Keratinocyte (primary cell): ENCODE data around the gene FAM156B. TPM values are rescaled to one million over a fixed set of nuclear protein-coding genes. Genes with fewer than 3 reads are reported as not detected.
A peak's percentile ranks its signal among the peaks of the same experiment; 100 is the strongest.
"Not testable (repeated sequence)": the region's sequence is repeated elsewhere in the genome, so short reads cannot be mapped to it uniquely, and the experiment has no call there.

Experiments used
- DNase-seq: peaks from one replicate; pipeline ENCODE4 v3.0.0-alpha.2; 2011; ENCODE audit warnings: low read depth, missing footprints, low spot score
- FAIRE-seq: peaks from 2 replicates; lab custom pipeline; 2011; peaks lifted over from hg19 to GRCh38; lab: Jason Lieb, UNC
- H2AFZ ChIP-seq: 2 replicates; pipeline ENCODE4 v1.6.0; 2012; ENCODE audit warnings: low read length, control low read depth, inconsistent platforms; ENCODE audit not compliant: control insufficient read depth
- H3K27ac ChIP-seq: 2 replicates; pipeline ENCODE4 v1.5.1; 2011; ENCODE audit warnings: low read length; ENCODE audit not compliant: control insufficient read depth, insufficient read depth
- H3K27me3 ChIP-seq: 3 replicates; pipeline ENCODE4 v1.6.0; 2011; ENCODE audit warnings: low read length; ENCODE audit not compliant: control insufficient read depth, insufficient read depth; ENCODE audit errors: extremely low read depth
- H3K36me3 ChIP-seq, 2 experiments: 2 replicates in 1 of 2; 3 replicates in 1 of 2; pipeline ENCODE4 v1.5.1; 2011; ENCODE audit warnings: low read length in 2 of 2, mild to moderate bottlenecking in 1 of 2; ENCODE audit not compliant: control insufficient read depth in 2 of 2, insufficient read depth in 2 of 2; ENCODE audit errors: extremely low read depth in 1 of 2
- H3K4me1 ChIP-seq: 3 replicates; pipeline ENCODE4 v1.5.1; 2011; ENCODE audit warnings: low read length; ENCODE audit not compliant: control insufficient read depth, insufficient read depth; ENCODE audit errors: extremely low read depth
- H3K4me2 ChIP-seq: 3 replicates; pipeline ENCODE4 v1.6.0; 2011; ENCODE audit warnings: low read depth, low read length; ENCODE audit not compliant: control insufficient read depth, insufficient read depth; ENCODE audit errors: extremely low read depth
- H3K4me3 ChIP-seq, 3 experiments: fragments of 200-600 bp in 1 of 3; sonication (generic) in 1 of 3; 2 replicates in 2 of 3; 3 replicates in 1 of 3; pipeline ENCODE4 v1.5.1; 2011 to 2016; ENCODE audit warnings: low read length in 3 of 3, mild to moderate bottlenecking in 3 of 3, control low read depth in 2 of 3, inconsistent platforms in 1 of 3, low read depth in 1 of 3, mixed read lengths in 1 of 3, mixed run types in 1 of 3, moderate library complexity in 1 of 3; ENCODE audit not compliant: control insufficient read depth in 2 of 3, insufficient read depth in 2 of 3; ENCODE audit errors: extremely low read depth in 1 of 3
- H3K79me2 ChIP-seq: 2 replicates; pipeline ENCODE4 v1.6.0; 2012; ENCODE audit warnings: low read length; ENCODE audit not compliant: control insufficient read depth, insufficient read depth
- H3K9ac ChIP-seq: 3 replicates; pipeline ENCODE4 v1.6.0; 2011; ENCODE audit warnings: low read length; ENCODE audit not compliant: control insufficient read depth, insufficient read depth; ENCODE audit errors: extremely low read depth
- H3K9me1 ChIP-seq: 3 replicates; pipeline ENCODE4 v1.6.0; 2011; ENCODE audit warnings: low read length; ENCODE audit not compliant: control insufficient read depth, insufficient read depth; ENCODE audit errors: extremely low read depth
- H3K9me3 ChIP-seq: 2 replicates; pipeline ENCODE4 v1.5.1; 2012; ENCODE audit warnings: low read depth, low read length; ENCODE audit not compliant: control insufficient read depth
- H4K20me1 ChIP-seq: 3 replicates; pipeline ENCODE4 v1.6.0; 2011; ENCODE audit warnings: low read length; ENCODE audit not compliant: control insufficient read depth, insufficient read depth; ENCODE audit errors: extremely low read depth
- dilution Hi-C: fragments of 300-500 bp; cut with MboI; formaldehyde crosslinking; loops from one replicate; pipeline ENCODE4 v1.7.0; 2020; ENCODE audit warnings: low sequenced_read_pairs; ENCODE audit not compliant: extremely low pct_ligation_motif_present
- polyA plus RNA-seq, 5 experiments: library from polyadenylated mRNA; depleted of rRNA in 3 of 5; stranded (reverse) in 3 of 5; stranded (forward) in 1 of 5; unstranded in 1 of 5; fragments of >200 nt; gene quantifications; 1 replicate in 1 of 5; 2 replicates in 3 of 5; 3 replicates in 1 of 5; pipeline versions ENCODE4 v1.2.1 to v1.2.3, GENCODE V29; 2011 to 2012; ENCODE audit warnings: missing spikeins in 2 of 5, low read depth in 1 of 5, low replicate concordance in 1 of 5

The FAM156B gene
- polyA plus RNA-seq, 1 donor (not counting 4 experiments of a cell fraction or from before 2014, with no cell fraction given), result 12.0 TPM

- H3K27ac ChIP-seq, H3K4me2 ChIP-seq, DNase-seq, H3K27me3 ChIP-seq, H3K4me3 ChIP-seq, H3K9me3 ChIP-seq, H3K4me1 ChIP-seq, H3K36me3 ChIP-seq, H3K9me1 ChIP-seq, H2AFZ ChIP-seq, H3K9ac ChIP-seq, H4K20me1 ChIP-seq, H3K79me2 ChIP-seq, dilution Hi-C loops: not testable (repeated sequence)
- FAIRE-seq, result peak; percentile 20
Measured at GRCh38 chrX:52876386-52876785, 20.7 kb upstream of the FAM156B start.

GRCh38 chrX:52887459-52887858 lies 9.7 kb upstream of the FAM156B start:
- H3K9ac ChIP-seq, H2AFZ ChIP-seq, H3K9me1 ChIP-seq, DNase-seq, H3K79me2 ChIP-seq, H3K9me3 ChIP-seq, FAIRE-seq, H3K4me1 ChIP-seq, H3K27me3 ChIP-seq, H3K4me3 ChIP-seq, dilution Hi-C loops, H3K4me2 ChIP-seq, H4K20me1 ChIP-seq, H3K27ac ChIP-seq, H3K36me3 ChIP-seq: not testable (repeated sequence)

- DNase-seq, H3K27ac ChIP-seq, H2AFZ ChIP-seq, H3K27me3 ChIP-seq, H3K9me3 ChIP-seq, H3K9ac ChIP-seq, FAIRE-seq, H4K20me1 ChIP-seq, H3K79me2 ChIP-seq, H3K36me3 ChIP-seq, dilution Hi-C loops, H3K4me1 ChIP-seq, H3K9me1 ChIP-seq, H3K4me3 ChIP-seq, H3K4me2 ChIP-seq: not testable (repeated sequence)
Measured at GRCh38 chrX:52888090-52888489, 9.0 kb upstream of the FAM156B start.

- H3K9me3 ChIP-seq, H3K9ac ChIP-seq, H3K4me3 ChIP-seq, H3K27ac ChIP-seq, H3K79me2 ChIP-seq, dilution Hi-C loops, H3K4me2 ChIP-seq, H3K36me3 ChIP-seq, FAIRE-seq, H2AFZ ChIP-seq, H3K4me1 ChIP-seq, H3K9me1 ChIP-seq, DNase-seq, H3K27me3 ChIP-seq, H4K20me1 ChIP-seq: not testable (repeated sequence)
Measured at GRCh38 chrX:52896438-52896837, 692 bp upstream of the FAM156B start.

- H3K27me3 ChIP-seq, H3K4me2 ChIP-seq, H4K20me1 ChIP-seq, H3K9ac ChIP-seq, H3K4me1 ChIP-seq, H3K79me2 ChIP-seq, H3K9me1 ChIP-seq, dilution Hi-C loops, FAIRE-seq, H3K9me3 ChIP-seq, H3K27ac ChIP-seq, H2AFZ ChIP-seq, H3K36me3 ChIP-seq, DNase-seq, H3K4me3 ChIP-seq: not testable (repeated sequence)
Measured at GRCh38 chrX:52905531-52905930, 8.4 kb downstream of the FAM156B start.
